ENCODE measurements around the gene ARL15.

The ARL15 gene

DNA sequence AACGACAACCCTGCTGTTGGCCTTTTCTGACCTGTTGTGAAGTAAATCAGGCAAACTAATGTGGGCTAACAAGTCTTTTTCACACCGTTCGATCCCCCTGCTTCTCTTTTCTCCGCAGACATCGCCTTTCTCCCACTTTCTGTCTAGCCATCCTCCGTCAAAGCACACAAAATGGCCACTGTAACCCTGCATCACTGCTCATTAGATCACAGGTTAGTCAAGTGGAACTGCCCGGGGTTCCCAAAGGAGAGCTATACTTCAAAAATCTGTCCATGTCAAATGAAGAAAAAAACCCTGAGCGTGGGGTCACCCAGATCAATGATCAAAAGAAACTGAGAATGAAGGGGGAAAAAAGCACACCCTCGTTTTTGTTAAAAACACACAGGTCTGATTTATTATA lies 212.1 kb downstream of the ARL15 start:
- DNase-seq (ENCODE audit: low read depth in 1 of 2, low spot score in 1 of 2) = no peak
- Histone ChIP-seq H3K27me3 (ENCODE audit: insufficient read depth, poor library complexity, severe bottlenecking) (no peaks in the 10 kb centered on the region), H3K27ac (replicated peaks) (no peak overlapping the region), H3K4me3 (replicated peaks; ENCODE audit: insufficient read depth, low read length) (no peak overlapping the region)
- TF ChIP-seq, protein P1, sequence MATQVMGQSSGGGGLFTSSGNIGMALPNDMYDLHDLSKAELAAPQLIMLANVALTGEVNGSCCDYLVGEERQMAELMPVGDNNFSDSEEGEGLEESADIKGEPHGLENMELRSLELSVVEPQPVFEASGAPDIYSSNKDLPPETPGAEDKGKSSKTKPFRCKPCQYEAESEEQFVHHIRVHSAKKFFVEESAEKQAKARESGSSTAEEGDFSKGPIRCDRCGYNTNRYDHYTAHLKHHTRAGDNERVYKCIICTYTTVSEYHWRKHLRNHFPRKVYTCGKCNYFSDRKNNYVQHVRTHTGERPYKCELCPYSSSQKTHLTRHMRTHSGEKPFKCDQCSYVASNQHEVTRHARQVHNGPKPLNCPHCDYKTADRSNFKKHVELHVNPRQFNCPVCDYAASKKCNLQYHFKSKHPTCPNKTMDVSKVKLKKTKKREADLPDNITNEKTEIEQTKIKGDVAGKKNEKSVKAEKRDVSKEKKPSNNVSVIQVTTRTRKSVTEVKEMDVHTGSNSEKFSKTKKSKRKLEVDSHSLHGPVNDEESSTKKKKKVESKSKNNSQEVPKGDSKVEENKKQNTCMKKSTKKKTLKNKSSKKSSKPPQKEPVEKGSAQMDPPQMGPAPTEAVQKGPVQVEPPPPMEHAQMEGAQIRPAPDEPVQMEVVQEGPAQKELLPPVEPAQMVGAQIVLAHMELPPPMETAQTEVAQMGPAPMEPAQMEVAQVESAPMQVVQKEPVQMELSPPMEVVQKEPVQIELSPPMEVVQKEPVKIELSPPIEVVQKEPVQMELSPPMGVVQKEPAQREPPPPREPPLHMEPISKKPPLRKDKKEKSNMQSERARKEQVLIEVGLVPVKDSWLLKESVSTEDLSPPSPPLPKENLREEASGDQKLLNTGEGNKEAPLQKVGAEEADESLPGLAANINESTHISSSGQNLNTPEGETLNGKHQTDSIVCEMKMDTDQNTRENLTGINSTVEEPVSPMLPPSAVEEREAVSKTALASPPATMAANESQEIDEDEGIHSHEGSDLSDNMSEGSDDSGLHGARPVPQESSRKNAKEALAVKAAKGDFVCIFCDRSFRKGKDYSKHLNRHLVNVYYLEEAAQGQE (IDR thresholded peaks at IDR 0.05; ENCODE audit: insufficient replicate concordance, low read depth) = no peak
- TF ChIP-seq GABPA (IDR thresholded peaks at IDR 0.05; ENCODE audit: low read depth) = no peak
- no peak for TF ChIP-seq SPI1 (IDR thresholded peaks at IDR 0.05; ENCODE audit: borderline replicate concordance, low read depth)
- TF ChIP-seq POLR2AphosphoS5 (IDR thresholded peaks at IDR 0.05; ENCODE audit: low read depth) = no peak
- TF ChIP-seq, protein P2, sequence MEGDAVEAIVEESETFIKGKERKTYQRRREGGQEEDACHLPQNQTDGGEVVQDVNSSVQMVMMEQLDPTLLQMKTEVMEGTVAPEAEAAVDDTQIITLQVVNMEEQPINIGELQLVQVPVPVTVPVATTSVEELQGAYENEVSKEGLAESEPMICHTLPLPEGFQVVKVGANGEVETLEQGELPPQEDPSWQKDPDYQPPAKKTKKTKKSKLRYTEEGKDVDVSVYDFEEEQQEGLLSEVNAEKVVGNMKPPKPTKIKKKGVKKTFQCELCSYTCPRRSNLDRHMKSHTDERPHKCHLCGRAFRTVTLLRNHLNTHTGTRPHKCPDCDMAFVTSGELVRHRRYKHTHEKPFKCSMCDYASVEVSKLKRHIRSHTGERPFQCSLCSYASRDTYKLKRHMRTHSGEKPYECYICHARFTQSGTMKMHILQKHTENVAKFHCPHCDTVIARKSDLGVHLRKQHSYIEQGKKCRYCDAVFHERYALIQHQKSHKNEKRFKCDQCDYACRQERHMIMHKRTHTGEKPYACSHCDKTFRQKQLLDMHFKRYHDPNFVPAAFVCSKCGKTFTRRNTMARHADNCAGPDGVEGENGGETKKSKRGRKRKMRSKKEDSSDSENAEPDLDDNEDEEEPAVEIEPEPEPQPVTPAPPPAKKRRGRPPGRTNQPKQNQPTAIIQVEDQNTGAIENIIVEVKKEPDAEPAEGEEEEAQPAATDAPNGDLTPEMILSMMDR (IDR thresholded peaks at IDR 0.05; ENCODE audit: insufficient read depth, low read length) = no peak

DNA sequence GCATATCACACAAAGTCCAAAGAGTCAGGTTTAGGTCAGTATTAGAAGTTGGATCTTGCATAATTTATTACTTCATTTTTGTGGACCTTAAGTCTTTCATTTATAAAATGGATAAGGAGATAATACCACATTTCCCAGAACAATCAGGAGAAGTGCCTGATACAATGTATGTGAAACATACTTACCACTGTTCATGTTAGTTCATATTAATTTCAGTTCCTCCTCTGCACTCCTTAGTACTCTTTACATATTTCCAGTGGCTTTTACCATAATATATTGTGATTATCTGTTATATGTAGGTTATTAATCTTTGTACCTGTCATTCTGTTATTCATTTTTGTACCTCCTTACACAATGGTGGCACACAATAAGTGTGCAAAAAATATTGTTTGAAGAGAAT lies 214.4 kb downstream of the ARL15 start:
- Histone ChIP-seq H3K4me3 (replicated peaks; ENCODE audit: insufficient read depth, low read length) (no peak overlapping the region), H3K27me3 (ENCODE audit: insufficient read depth, poor library complexity, severe bottlenecking) (no peaks in the 10 kb centered on the region), H3K27ac (replicated peaks) (no peak overlapping the region)
- TF ChIP-seq SPI1 (IDR thresholded peaks at IDR 0.05; ENCODE audit: borderline replicate concordance, low read depth) (no peak), GABPA (IDR thresholded peaks at IDR 0.05; ENCODE audit: low read depth) (no peak), POLR2AphosphoS5 (IDR thresholded peaks at IDR 0.05; ENCODE audit: low read depth) (no peak)
- TF ChIP-seq, protein P2 (IDR thresholded peaks at IDR 0.05; ENCODE audit: insufficient read depth, low read length) = no peak
- TF ChIP-seq, protein P1 (IDR thresholded peaks at IDR 0.05; ENCODE audit: insufficient replicate concordance, low read depth) = no peak
- DNase-seq (ENCODE audit: low read depth in 1 of 2, low spot score in 1 of 2) = no peak

DNA sequence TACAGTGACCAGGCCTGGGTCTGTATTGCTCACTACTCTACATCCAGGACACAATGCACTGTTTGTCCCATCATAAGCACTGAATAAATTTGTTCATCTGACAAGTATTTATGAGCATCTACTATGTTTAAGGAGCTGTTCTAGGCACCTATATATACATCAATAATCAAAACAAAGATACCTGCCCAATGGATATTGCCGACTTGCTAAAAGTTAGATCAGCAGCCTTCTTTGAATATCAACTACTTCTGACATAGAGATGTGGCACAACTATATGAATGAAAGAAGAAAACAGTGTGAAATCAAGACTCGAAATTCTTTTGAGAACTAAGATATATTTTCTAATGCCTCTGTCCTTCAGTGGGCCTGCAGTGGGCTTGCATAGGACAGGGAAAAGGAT lies 215.7 kb downstream of the ARL15 start:
- Histone ChIP-seq H3K27ac (replicated peaks) (no peak overlapping the region), H3K4me3 (replicated peaks; ENCODE audit: insufficient read depth, low read length) (no peak overlapping the region), H3K27me3 (ENCODE audit: insufficient read depth, poor library complexity, severe bottlenecking) (no peaks in the 10 kb centered on the region)
- no peak for DNase-seq (ENCODE audit: low read depth in 1 of 2, low spot score in 1 of 2)
- TF ChIP-seq SPI1 (IDR thresholded peaks at IDR 0.05; ENCODE audit: borderline replicate concordance, low read depth) (no peak), POLR2AphosphoS5 (IDR thresholded peaks at IDR 0.05; ENCODE audit: low read depth) (no peak), GABPA (IDR thresholded peaks at IDR 0.05; ENCODE audit: low read depth) (no peak)
- TF ChIP-seq, protein P1 (IDR thresholded peaks at IDR 0.05; ENCODE audit: insufficient replicate concordance, low read depth) = no peak
- TF ChIP-seq, protein P2 (IDR thresholded peaks at IDR 0.05; ENCODE audit: insufficient read depth, low read length) = no peak
